T-helper 17 cell (primary cell): ENCODE results near the gene LIN9. TPM values are rescaled to one million over a fixed set of nuclear protein-coding genes. Genes with fewer than 3 reads are reported as not detected.
"Not testable (repeated sequence)": the region's sequence is repeated elsewhere in the genome, so short reads cannot be mapped to it uniquely, and the experiment has no call there.

Experiments used
- ATAC-seq: fragments of 150-1000 bp; cut with Tn5 transposase; 2 replicates; pipeline ENCODE4 v1.10.0; 2021; ENCODE audit warnings: mild to moderate bottlenecking, moderate library complexity
- DNase-seq, 3 donors: peaks; one replicate each; pipeline versions ENCODE4 v3.0.0 to v3.0.0-alpha.2; 2020 to 2021
- H3K9me3 ChIP-seq: one replicate; pipeline ENCODE4 v1.7.0; 2013; ENCODE audit warnings: low read length, mild to moderate bottlenecking; ENCODE audit not compliant: control insufficient read depth, poor library complexity, severe bottlenecking
- H3K27ac Mint-ChIP-seq: one replicate; pipeline ENCODE4 v1.8.0; 2022; ENCODE audit warnings: mild to moderate bottlenecking, moderate library complexity, mixed read lengths
- H3K27me3 Mint-ChIP-seq: one replicate; pipeline ENCODE4 v1.8.0; 2022; ENCODE audit warnings: mixed read lengths
- H3K36me3 Mint-ChIP-seq: one replicate; pipeline ENCODE4 v1.8.0; 2022; ENCODE audit warnings: low read depth, mixed read lengths
- H3K4me1 Mint-ChIP-seq: one replicate; pipeline ENCODE4 v1.8.0; 2022; ENCODE audit warnings: mild to moderate bottlenecking, mixed read lengths
- H3K4me3 Mint-ChIP-seq: one replicate; pipeline ENCODE4 v1.8.0; 2022; ENCODE audit warnings: mild to moderate bottlenecking, moderate library complexity, mixed read lengths
- total RNA-seq, 4 donors: library from RNA in 2 of 4; stranded (reverse) in 2 of 4; gene quantifications; one replicate each; pipeline ENCODE4 v1.2.3 and lab custom pipeline; 2022 to 2026

Gene LIN9
- total RNA-seq, 2 donors from 2014 or later, result 2.5 to 2.8 TPM

DNA sequence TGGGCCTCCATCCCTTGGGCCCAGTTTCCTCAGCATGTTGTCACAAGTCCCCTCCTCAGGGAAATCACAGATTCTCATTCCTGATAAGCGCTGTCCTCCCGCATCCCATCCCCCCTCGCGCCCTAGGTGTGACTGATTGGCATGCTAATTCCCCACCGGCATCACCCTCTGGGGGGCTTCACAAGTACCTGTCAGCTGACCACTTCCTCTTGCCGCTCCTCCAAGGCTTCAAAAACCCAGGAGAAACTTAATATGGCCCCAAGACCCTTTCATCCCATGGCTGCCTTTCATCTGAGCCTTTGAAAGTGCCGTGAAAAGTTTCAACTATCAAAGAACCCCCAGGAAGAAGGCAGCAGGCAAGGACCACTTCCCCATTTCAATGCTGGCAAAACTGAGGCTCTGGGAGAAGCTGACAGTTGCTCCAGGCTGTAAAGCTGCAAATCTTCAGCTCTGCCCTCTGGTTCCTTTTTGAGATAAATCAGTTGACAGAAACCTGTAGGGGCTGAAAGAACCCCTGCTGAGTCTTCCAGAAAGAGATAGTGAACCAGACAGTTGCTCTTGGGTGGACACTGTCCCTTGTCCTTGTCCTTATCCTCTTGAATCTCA lies 98.3 kb downstream of the LIN9 start:
- no peak overlapping the region for H3K27ac Mint-ChIP-seq
- peaks cover 6% of the 10 kb centered on the region for H3K27me3 Mint-ChIP-seq
- no peak for DNase-seq
- H3K4me1 Mint-ChIP-seq, result no peaks in the 10 kb centered on the region
- H3K36me3 Mint-ChIP-seq, result no peaks in the 10 kb centered on the region
- no peak overlapping the region for H3K4me3 Mint-ChIP-seq
- H3K9me3 ChIP-seq, result no peaks in the 10 kb centered on the region
- no peak for ATAC-seq

DNA sequence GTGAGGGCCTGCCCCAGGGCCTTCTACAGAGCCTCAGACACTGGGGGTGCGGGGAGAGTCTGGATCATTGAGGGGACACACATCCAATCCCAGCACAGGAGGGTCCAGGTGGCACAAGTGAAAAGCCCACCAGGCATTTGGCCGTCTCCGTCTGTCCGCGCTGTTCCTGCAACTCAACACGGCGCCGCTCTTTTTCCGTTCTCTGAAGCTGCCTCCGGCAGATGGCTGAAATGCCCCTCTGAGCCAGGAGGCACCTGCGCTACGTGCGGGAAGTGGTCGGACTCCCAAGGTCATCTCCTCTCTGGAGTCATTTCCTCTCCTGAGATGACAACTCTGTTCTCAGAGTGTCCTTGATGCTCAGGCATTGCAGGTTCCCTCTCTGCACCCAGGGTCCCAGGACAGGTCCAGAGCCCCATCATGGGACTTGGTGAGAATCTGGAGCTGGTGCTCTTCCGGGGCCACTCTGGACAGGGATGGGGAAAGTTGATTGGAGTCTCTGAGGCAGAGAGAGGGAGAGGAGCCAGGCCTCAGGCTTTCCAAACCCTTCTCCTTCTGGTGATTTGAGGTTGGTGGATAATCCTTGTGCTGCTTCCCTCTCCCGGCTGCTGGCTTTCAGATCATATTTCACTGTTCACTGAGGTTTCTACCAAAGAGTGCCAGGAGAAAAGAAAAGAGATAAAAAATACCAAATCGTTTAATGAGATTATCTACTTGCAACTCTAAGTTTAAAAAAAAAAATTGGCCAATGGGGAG lies 99.5 kb downstream of the LIN9 start:
- Mint-ChIP-seq H3K4me3 (no peak overlapping the region), H3K36me3 (no peaks in the 10 kb centered on the region), H3K4me1 (no peaks in the 10 kb centered on the region), H3K27me3 (peaks cover 6% of the 10 kb centered on the region), H3K27ac (no peak overlapping the region)
- ATAC-seq (no peak), DNase-seq (no peak)
- H3K9me3 ChIP-seq, result no peaks in the 10 kb centered on the region

DNA sequence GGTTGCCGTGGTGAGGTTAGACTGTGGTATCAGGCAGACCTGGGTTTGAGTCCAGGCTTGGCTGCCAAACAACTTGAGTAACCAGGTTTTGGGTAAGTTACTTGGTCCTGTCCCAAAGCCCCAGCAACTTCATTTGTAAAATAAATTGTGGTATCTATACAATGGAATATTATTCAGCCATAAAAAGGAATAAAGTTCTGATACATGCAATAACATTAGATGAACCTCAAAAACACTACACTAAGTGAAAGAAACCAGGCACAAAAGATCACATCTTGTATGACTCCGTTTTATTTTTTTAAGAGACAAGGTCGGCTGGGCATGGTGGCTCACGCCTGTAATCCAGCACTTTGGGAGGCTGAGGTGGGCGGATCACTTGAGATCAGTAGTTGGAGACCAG lies 101.9 kb downstream of the LIN9 start:
- Mint-ChIP-seq H3K4me3 (no peak overlapping the region), H3K27ac (no peak overlapping the region)
- ATAC-seq, result no peak

DNA sequence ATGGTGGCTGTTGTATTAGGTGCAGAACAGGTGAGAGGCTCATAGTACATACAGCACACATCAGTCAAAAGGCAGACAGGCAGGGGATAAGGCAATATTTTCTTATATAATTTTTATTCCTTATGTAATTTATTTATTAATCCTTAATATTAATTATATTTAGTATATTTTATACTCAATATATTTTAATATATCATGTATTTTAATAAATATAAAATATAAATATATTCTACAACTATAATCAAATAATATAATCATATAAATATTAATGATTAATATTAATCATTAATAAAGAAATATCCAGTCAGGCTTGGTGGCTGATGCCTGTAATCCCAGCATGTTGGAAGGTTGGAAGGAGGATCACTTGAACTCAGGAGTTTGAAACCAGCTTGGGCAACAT lies 104.8 kb downstream of the LIN9 start:
- H3K27me3 Mint-ChIP-seq, result peaks cover 25% of the 10 kb centered on the region
- no peaks in the 10 kb centered on the region for H3K9me3 ChIP-seq
- no peak overlapping the region for H3K4me3 Mint-ChIP-seq
- no peak for ATAC-seq
- no peak for DNase-seq
- no peak overlapping the region for H3K27ac Mint-ChIP-seq
- H3K36me3 Mint-ChIP-seq, result peaks cover 3% of the 10 kb centered on the region
- no peaks in the 10 kb centered on the region for H3K4me1 Mint-ChIP-seq

More for the DNA sequence above, 101.9 kb downstream of the LIN9 start:
- H3K27me3 Mint-ChIP-seq, result peaks cover 16% of the 10 kb centered on the region
- no peaks in the 10 kb centered on the region for H3K36me3 Mint-ChIP-seq
- no peaks in the 10 kb centered on the region for H3K4me1 Mint-ChIP-seq
- no peak for DNase-seq
- no peaks in the 10 kb centered on the region for H3K9me3 ChIP-seq

DNA sequence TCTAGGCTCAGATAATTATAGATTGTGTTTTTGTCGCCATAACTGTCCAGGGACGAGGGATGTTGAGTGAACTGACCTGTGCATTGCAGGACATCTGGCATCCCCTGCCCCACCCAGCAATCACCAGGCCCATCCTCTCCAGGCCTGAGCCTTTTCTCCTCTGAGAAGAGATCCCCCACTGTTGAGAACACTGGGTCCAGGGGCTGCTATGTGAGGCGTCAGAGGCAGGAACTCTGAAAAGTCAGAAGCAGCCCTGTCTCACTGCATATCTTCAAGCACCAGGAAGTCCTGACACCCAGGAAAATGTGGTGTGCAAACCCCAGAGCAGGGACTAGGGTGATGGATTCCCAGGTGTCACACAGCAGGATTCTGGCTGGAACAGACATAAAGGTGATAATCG lies 105.3 kb downstream of the LIN9 start:
- no peaks in the 10 kb centered on the region for H3K9me3 ChIP-seq
- Mint-ChIP-seq H3K27me3 (peaks cover 25% of the 10 kb centered on the region), H3K4me1 (no peaks in the 10 kb centered on the region), H3K27ac (no peak overlapping the region), H3K4me3 (no peak overlapping the region), H3K36me3 (peaks cover 3% of the 10 kb centered on the region)
- no peak for DNase-seq
- no peak for ATAC-seq

DNA sequence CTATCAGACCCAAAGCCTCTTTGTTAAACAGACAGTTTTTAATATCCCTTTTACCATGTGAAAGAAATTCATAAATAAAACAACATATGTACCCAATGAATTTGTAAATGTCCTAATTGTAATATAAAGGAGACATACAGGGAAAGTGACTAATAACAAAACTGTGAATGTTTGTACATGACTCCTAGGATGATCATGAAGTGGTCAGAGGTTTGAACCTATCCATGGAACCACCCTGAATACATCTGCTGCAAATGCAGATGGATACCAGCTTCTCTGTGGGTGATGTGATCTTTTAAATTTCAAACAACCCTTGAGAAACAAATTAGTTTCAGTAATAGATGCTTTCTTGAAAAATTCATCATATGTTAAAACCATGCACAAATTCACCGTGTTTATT lies 105.7 kb downstream of the LIN9 start:
- H3K9me3 ChIP-seq, result no peaks in the 10 kb centered on the region
- H3K27ac Mint-ChIP-seq, result no peak overlapping the region
- DNase-seq (no peak), ATAC-seq (no peak)
- H3K27me3 Mint-ChIP-seq, result peaks cover 25% of the 10 kb centered on the region
- H3K4me1 Mint-ChIP-seq, result no peaks in the 10 kb centered on the region
- H3K4me3 Mint-ChIP-seq, result no peak overlapping the region
- peaks cover 3% of the 10 kb centered on the region for H3K36me3 Mint-ChIP-seq

DNA sequence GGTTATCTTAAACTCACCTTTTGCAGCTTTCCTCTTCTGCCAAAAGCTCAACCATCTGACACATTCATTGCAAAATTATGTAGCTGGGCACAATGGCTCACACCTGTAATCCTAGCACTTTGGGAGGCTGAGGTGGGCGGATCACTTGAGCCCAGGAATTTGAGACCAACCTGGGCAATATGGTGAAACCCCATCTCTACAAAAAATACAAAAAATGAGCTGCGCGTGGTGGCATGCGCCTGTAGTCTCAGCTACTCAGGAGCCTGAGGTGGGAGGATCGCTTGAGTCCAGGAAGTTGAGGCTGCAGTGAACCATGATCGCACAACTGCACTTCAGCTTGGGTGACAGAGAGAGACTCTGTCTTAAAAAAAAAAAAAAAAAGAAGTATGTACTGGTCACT lies 106.3 kb downstream of the LIN9 start:
- not testable (repeated sequence) for ATAC-seq, H3K4me3 Mint-ChIP-seq, H3K4me1 Mint-ChIP-seq, H3K36me3 Mint-ChIP-seq, H3K27ac Mint-ChIP-seq, DNase-seq, H3K9me3 ChIP-seq
- H3K27me3 Mint-ChIP-seq, result peaks cover 25% of the 10 kb centered on the region

DNA sequence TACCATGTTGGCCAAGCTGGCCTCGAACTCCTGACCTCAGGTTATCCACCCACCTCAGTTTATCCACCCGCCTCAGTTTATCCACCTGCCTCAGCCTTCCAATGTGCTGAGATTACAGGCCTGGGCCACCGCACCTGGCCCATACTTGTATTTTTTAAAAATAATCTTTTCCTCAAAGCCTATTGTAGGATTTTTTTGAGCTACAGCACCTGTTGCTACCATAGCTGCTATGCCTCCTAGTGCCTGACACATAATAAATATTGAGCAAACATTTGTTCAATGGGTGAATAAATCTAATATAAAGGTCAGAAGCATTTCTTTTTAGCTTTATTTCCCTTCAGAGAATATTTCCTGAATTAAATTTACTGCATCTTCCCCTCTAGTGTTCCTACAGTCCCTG lies 106.7 kb downstream of the LIN9 start:
- H3K27ac Mint-ChIP-seq, result no peak overlapping the region

DNA sequence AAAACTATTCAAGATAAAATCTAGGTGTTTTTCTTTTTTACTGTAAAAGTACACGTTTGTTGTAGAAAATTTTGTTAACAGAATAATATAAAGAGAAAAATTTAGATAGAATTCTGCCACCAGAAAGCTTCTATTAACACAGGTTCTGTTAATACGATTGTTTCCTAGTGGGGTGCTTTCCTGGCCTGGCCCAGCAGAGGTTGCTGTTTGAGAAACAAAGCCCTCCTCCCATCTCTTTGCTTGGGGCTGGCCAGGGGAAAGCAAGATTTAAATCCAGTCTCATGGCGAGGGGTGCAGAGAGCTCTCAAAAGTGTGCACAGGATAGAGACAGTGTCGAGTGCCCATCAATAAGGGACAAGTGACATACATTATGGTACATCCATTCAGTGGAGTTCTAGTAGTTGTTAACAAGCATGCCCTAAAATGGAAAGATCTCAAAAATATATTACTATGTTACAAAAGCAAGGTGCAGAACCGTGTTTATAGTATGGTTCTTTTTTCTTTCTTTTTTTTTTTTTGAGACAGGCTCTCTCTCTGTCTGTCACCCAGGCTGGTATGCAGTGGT lies 107.9 kb downstream of the LIN9 start:
- no peak for DNase-seq
- H3K27me3 Mint-ChIP-seq, result peaks cover 23% of the 10 kb centered on the region
- H3K4me3 Mint-ChIP-seq, result no peak overlapping the region
- no peaks in the 10 kb centered on the region for H3K9me3 ChIP-seq
- ATAC-seq, result no peak
- no peak overlapping the region for H3K27ac Mint-ChIP-seq
- H3K4me1 Mint-ChIP-seq, result peaks cover 4% of the 10 kb centered on the region
- peaks cover 3% of the 10 kb centered on the region for H3K36me3 Mint-ChIP-seq

More for the DNA sequence above, 106.7 kb downstream of the LIN9 start:
- Mint-ChIP-seq H3K4me3 (no peak overlapping the region), H3K27me3 (peaks cover 25% of the 10 kb centered on the region), H3K4me1 (peaks cover under 1% of the 10 kb centered on the region), H3K36me3 (peaks cover 3% of the 10 kb centered on the region)
- ATAC-seq (no peak), DNase-seq (no peak)
- no peaks in the 10 kb centered on the region for H3K9me3 ChIP-seq

DNA sequence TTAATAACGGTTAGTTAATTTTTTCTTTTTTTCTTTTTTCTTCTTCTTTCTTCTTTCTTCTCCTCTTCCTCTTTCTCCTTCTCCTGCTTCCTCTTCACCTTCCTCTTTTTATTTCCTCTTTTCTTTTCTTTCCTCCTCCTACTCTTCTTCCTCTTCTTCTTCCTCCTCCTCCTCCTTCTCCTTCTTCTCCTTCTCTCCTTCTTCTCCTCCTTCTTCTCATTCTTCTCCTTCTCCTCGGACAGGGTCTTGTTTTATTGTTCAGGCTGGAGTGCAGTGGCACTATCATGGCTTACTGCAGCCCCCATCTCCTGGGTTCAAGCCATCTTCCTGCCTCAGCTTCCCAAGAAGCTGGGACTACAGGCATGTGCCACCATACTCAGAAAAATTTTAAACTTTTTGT lies 109.0 kb downstream of the LIN9 start:
- no peak overlapping the region for H3K4me3 Mint-ChIP-seq
- H3K9me3 ChIP-seq, result no peaks in the 10 kb centered on the region
- peak overlapping the region; percentile 41 for H3K27ac Mint-ChIP-seq
- peaks cover 27% of the 10 kb centered on the region for H3K27me3 Mint-ChIP-seq
- H3K36me3 Mint-ChIP-seq, result peaks cover 3% of the 10 kb centered on the region
- ATAC-seq (no peak), DNase-seq (no peak)
- peaks cover 4% of the 10 kb centered on the region for H3K4me1 Mint-ChIP-seq

DNA sequence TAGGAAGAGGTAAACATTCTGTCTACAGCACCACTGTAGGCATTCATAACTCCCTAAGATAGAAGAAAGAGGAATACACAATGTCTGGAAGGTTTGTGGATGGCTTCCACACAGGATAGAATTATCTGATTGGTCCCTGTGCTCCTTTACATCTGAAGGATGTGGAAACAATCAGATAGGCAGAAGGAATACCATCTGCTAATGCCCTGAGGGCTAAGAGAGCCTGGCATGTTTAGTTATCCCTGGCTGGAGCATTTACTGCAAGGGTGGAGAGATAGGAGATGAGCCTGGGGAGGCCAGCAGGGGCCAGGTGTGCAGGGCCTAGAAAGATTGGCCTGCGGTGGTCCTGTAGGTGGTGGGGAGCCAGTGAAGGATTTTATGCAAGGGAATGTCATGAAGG lies 113.8 kb downstream of the LIN9 start:
- no peak overlapping the region for H3K27ac Mint-ChIP-seq
- DNase-seq (no peak), ATAC-seq (no peak)
- H3K27me3 Mint-ChIP-seq, result peaks cover 18% of the 10 kb centered on the region
- H3K9me3 ChIP-seq, result no peaks in the 10 kb centered on the region
- H3K36me3 Mint-ChIP-seq, result peaks cover 3% of the 10 kb centered on the region
- H3K4me1 Mint-ChIP-seq, result peaks cover 4% of the 10 kb centered on the region
- no peak overlapping the region for H3K4me3 Mint-ChIP-seq

DNA sequence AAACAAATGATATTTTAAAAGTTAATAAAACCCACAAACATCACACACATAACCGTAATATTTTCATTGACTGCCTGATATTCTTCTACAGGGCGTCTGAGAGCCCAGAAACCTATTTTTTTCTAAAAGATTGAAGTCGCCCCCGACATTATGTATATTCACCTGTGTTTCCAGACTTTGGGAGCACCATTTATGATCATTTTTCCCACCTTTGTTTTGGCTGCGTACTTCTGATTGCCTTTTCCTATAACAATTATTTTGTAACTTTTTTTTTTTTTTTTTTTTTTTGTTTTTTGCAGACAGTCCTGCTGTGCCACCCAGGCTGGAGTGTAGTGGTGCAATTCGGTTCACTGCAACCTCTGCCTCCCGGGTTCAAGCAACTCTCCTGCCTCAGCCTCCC lies 121.6 kb downstream of the LIN9 start:
- Mint-ChIP-seq H3K36me3 (peaks cover 2% of the 10 kb centered on the region), H3K27ac (peak overlapping the region; percentile 82), H3K27me3 (no peaks in the 10 kb centered on the region), H3K4me3 (peak overlapping the region; percentile 73), H3K4me1 (peaks cover 17% of the 10 kb centered on the region)
- ATAC-seq (no peak), DNase-seq (no peak)
- no peaks in the 10 kb centered on the region for H3K9me3 ChIP-seq

DNA sequence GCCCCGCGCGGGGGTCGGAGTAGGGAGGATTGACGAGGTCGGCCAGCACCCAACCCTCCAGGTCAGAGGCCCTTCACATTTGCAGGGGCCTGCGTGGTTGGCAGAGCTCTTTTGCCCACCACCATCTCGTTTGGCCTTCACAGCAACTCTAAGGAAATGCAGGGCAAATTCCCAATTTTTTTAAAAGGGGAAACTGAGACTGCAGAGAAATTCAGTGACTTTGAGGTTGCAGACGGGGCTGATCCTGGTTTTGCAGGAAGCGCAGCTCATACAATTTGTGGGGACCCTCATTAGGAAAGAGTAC lies 122.0 kb downstream of the LIN9 start:
- ATAC-seq (no peak), DNase-seq (no peak)
- peak overlapping the region; percentile 82 for H3K27ac Mint-ChIP-seq
- H3K9me3 ChIP-seq, result no peaks in the 10 kb centered on the region
- H3K36me3 Mint-ChIP-seq, result peaks cover 2% of the 10 kb centered on the region
- no peaks in the 10 kb centered on the region for H3K27me3 Mint-ChIP-seq
- peaks cover 21% of the 10 kb centered on the region for H3K4me1 Mint-ChIP-seq
- H3K4me3 Mint-ChIP-seq, result peak overlapping the region; percentile 94
